HepG2 (cell line): ENCODE data around the gene THOC6. TPM values are rescaled to one million over a fixed set of nuclear protein-coding genes. Genes with fewer than 3 reads are reported as not detected.

Source experiments
- ARNT2 ChIP-seq: sonication (generic); formaldehyde crosslinking; IDR thresholded peaks from 2 replicates; pipeline ENCODE4 v1.8.0; 2022; ENCODE audit warnings: mild to moderate bottlenecking, low read depth, missing genetic modification reagents, moderate library complexity
- BATF2 ChIP-seq: sonication (generic); formaldehyde crosslinking; IDR thresholded peaks from 2 replicates; pipeline ENCODE4 v1.8.0; 2022; ENCODE audit warnings: mild to moderate bottlenecking, missing genetic modification reagents, moderate library complexity
- ETV5 ChIP-seq: IDR thresholded peaks from 2 replicates; pipeline ENCODE4 v1.6.1; 2018; ENCODE audit warnings: missing biosample characterization, missing genetic modification reagents, inconsistent platforms, borderline replicate concordance
- KDM6A ChIP-seq: IDR thresholded peaks from 2 replicates; pipeline ENCODE4 v1.6.1; 2016; ENCODE audit warnings: low read depth
- MED8 ChIP-seq: sonication (generic); formaldehyde crosslinking; IDR thresholded peaks from 2 replicates; pipeline ENCODE4 v1.8.1; 2023; ENCODE audit warnings: mild to moderate bottlenecking, missing genetic modification reagents; ENCODE audit not compliant: insufficient replicate concordance
- NFE2 ChIP-seq: sonication (generic); formaldehyde crosslinking; IDR thresholded peaks from 2 replicates; pipeline ENCODE4 v1.4.0; 2020; ENCODE audit warnings: missing genetic modification reagents
- NR2F1 ChIP-seq, 2 experiments: fragments of 450-650 bp in 1 of 2; formaldehyde crosslinking in 1 of 2; IDR thresholded peaks; 2 replicates each; pipeline versions ENCODE4 v1.5.0 to v1.6.1; 2016 to 2020; ENCODE audit warnings: mild to moderate bottlenecking in 1 of 2, missing compliant biosample characterization in 1 of 2, missing genetic modification reagents in 1 of 2, moderate library complexity in 1 of 2
- PAXIP1 ChIP-seq: sonication (generic); formaldehyde crosslinking; conservative IDR thresholded peaks from 2 replicates; pipeline ENCODE4 v1.4.0; 2020; ENCODE audit warnings: mild to moderate bottlenecking, missing genetic modification reagents, moderate library complexity
- PCBP1 ChIP-seq: fragments of 200-400 bp; formaldehyde crosslinking; IDR thresholded peaks from 2 replicates; pipeline ENCODE4 v1.6.1; 2017; ENCODE audit warnings: mild to moderate bottlenecking, low read depth, low read length, borderline replicate concordance
- PHF5A ChIP-seq: IDR thresholded peaks from one replicate; pipeline ENCODE4 v1.6.1; 2018; ENCODE audit warnings: low read depth, missing genetic modification reagents; ENCODE audit not compliant: unreplicated experiment
- RXRA ChIP-seq: sonication (generic); formaldehyde crosslinking; IDR thresholded peaks from 2 replicates; pipeline ENCODE4 v1.5.1; 2020; ENCODE audit warnings: missing genetic modification reagents
- THYN1 ChIP-seq: sonication (generic); formaldehyde crosslinking; IDR thresholded peaks from 2 replicates; pipeline ENCODE4 v1.8.1; 2023; ENCODE audit warnings: low read depth, mild to moderate bottlenecking, moderate library complexity, missing genetic modification reagents, borderline replicate concordance
- ZBTB7A ChIP-seq: sonication (generic); formaldehyde crosslinking; IDR thresholded peaks from 2 replicates; pipeline ENCODE4 v1.8.0; 2022; ENCODE audit warnings: mild to moderate bottlenecking, missing genetic modification reagents
- ZNF274 ChIP-seq: sonication (generic); formaldehyde crosslinking; IDR thresholded peaks from 2 replicates; pipeline ENCODE4 v1.5.1; 2020; ENCODE audit warnings: mild to moderate bottlenecking, missing genetic modification reagents
- ZNF430 ChIP-seq: sonication (generic); formaldehyde crosslinking; IDR thresholded peaks from 2 replicates; pipeline ENCODE4 v1.9.0; 2021; ENCODE audit warnings: mild to moderate bottlenecking, missing genetic modification reagents
- ZNF550 ChIP-seq: sonication (generic); formaldehyde crosslinking; IDR thresholded peaks from 2 replicates; pipeline ENCODE4 v1.4.0; 2020; ENCODE audit warnings: mild to moderate bottlenecking, missing genetic modification reagents, borderline replicate concordance
- ZNF563 ChIP-seq: sonication (generic); formaldehyde crosslinking; IDR thresholded peaks from 2 replicates; pipeline ENCODE4 v1.8.0; 2022; ENCODE audit warnings: mild to moderate bottlenecking, moderate library complexity, missing genetic modification reagents
- ZNF672 ChIP-seq: sonication (generic); formaldehyde crosslinking; IDR thresholded peaks from 2 replicates; pipeline ENCODE4 v1.8.1; 2022; ENCODE audit warnings: missing genetic modification reagents
- ZNF720 ChIP-seq: sonication (generic); formaldehyde crosslinking; IDR thresholded peaks from 2 replicates; pipeline ENCODE4 v1.4.0; 2020; ENCODE audit warnings: missing genetic modification reagents
- ZNF780A ChIP-seq: sonication (generic); formaldehyde crosslinking; IDR thresholded peaks from 2 replicates; pipeline ENCODE4 v1.8.0; 2022; ENCODE audit warnings: mild to moderate bottlenecking, missing genetic modification reagents, moderate library complexity
- polyA plus RNA-seq, 8 experiments: library from polyadenylated mRNA; depleted of rRNA in 3 of 8; stranded (reverse) in 7 of 8; unstranded in 1 of 8; fragments of >200 nt; fragmentation: Illumina TruSeq in 4 of 8; extraction: Trizol in 4 of 8; gene quantifications; 2 replicates each; pipeline versions ENCODE4 v1.2.1 to v1.2.3, GENCODE V29; 2011 to 2016; ENCODE audit warnings: low read depth in 4 of 8, missing spikeins in 1 of 8, mixed read lengths in 1 of 8; ENCODE audit not compliant: insufficient read depth in 1 of 8
- total RNA-seq, 5 experiments: library from RNA; depleted of rRNA; stranded (reverse); fragments of >200 nt; fragmentation: Illumina TruSeq; extraction: Trizol; gene quantifications; 2 replicates each; pipeline ENCODE4 v1.2.3, GENCODE V29; 2016; ENCODE audit warnings: low read depth in 1 of 5
- TF ChIP-seq, protein P1 (sequence below): sonication (generic); formaldehyde crosslinking; IDR thresholded peaks from 2 replicates; pipeline ENCODE4 v1.4.0; 2020; ENCODE audit warnings: missing genetic modification reagents, borderline replicate concordance
- TF ChIP-seq, protein P2 (sequence below): sonication (generic); formaldehyde crosslinking; IDR thresholded peaks from 2 replicates; pipeline ENCODE4 v1.8.1; 2022; ENCODE audit warnings: mild to moderate bottlenecking, missing genetic modification reagents

THOC6 gene
- total and polyA plus RNA-seq, 2 of the 13 experiments (the other 11 are each of a cell fraction or from before 2014, with no cell fraction given), result 32.1 to 37.0 TPM

DNA sequence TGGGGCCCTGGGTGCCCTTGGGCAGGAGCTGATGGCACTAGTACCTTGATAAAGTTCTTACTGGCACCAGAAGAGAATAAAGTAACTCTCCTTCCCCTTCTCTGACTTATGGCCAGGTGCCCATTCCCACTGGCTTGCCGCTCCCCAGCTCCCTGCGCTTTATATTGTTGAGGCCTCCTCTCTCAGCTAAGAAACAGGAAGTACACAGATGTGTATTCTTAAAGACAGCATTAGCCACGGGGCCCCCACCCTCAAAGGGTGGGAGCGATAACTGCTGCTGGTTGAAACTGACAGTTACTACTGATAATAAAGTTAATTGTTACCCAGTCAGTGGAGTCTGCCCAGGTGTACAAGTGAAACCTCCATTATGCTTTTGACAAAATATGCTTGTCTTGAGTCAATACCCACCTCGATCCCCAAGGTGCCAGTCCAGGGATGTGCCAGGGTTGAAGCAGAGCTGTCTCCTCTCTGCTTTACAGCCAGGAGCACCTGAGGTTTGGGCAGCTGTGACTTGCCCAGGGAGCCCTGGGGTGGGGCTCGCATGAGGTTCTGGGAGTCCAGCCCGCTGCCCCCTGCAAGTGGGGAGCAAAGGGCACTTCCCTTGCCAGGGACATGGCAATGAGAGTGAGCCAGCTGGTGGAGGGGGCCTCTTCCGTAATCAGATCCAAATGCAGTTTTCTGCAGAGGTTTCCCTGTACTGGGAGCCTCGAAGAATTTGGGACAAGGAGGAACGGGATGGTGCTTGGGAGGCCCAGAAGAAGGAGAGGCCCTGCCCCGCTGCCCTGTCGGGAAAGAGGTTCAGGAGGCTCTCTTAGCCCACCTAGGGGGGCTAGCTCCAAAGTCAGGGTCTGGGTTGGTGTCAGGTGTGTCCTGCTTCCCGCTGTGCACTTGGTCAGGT lies 16.5 kb upstream of the THOC6 start (continued):
- TF ChIP-seq RXRA (CRISPR knock-in tag) (no peak), PAXIP1 (peak; percentile 72), KDM6A (CRISPR knock-in tag) (no peak), THYN1 (CRISPR knock-in tag) (no peak), NR2F1 (CRISPR knock-in tag; IDR thresholded peaks at IDR 0.05) (0 out of 4 replicates have a peak, but pooled peaks of 1 of the 2 experiments have one; percentile 13), ZNF430 (CRISPR knock-in tag) (0 out of 2 replicates have a peak, but pooled peaks have one; percentile 6), ZNF550 (CRISPR knock-in tag) (no peak), ZNF274 (0 out of 2 replicates have a peak, but pooled peaks have one; percentile 30), PHF5A (CRISPR knock-in tag) (no peak), PCBP1 (no peak), ZBTB7A (CRISPR knock-in tag) (no peak), ZNF780A (CRISPR knock-in tag) (no peak), ETV5 (peak; percentile 34; the same call in 1 of the 2 replicates), MED8 (no peak), BATF2 (CRISPR knock-in tag) (no peak), ARNT2 (CRISPR knock-in tag) (no peak), ZNF720 (CRISPR knock-in tag) (no peak), ZNF563 (CRISPR knock-in tag) (no peak), NFE2 (CRISPR knock-in tag) (no peak), ZNF672 (no peak)
- TF ChIP-seq, protein P1, sequence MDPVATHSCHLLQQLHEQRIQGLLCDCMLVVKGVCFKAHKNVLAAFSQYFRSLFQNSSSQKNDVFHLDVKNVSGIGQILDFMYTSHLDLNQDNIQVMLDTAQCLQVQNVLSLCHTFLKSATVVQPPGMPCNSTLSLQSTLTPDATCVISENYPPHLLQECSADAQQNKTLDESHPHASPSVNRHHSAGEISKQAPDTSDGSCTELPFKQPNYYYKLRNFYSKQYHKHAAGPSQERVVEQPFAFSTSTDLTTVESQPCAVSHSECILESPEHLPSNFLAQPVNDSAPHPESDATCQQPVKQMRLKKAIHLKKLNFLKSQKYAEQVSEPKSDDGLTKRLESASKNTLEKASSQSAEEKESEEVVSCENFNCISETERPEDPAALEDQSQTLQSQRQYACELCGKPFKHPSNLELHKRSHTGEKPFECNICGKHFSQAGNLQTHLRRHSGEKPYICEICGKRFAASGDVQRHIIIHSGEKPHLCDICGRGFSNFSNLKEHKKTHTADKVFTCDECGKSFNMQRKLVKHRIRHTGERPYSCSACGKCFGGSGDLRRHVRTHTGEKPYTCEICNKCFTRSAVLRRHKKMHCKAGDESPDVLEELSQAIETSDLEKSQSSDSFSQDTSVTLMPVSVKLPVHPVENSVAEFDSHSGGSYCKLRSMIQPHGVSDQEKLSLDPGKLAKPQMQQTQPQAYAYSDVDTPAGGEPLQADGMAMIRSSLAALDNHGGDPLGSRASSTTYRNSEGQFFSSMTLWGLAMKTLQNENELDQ (CRISPR knock-in tag), result no peak
- TF ChIP-seq, protein P2, sequence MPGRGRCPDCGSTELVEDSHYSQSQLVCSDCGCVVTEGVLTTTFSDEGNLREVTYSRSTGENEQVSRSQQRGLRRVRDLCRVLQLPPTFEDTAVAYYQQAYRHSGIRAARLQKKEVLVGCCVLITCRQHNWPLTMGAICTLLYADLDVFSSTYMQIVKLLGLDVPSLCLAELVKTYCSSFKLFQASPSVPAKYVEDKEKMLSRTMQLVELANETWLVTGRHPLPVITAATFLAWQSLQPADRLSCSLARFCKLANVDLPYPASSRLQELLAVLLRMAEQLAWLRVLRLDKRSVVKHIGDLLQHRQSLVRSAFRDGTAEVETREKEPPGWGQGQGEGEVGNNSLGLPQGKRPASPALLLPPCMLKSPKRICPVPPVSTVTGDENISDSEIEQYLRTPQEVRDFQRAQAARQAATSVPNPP, result no peak
